IMR-90 (cell line): Measurements from ENCODE around the gene ARHGEF10L. TPM values are rescaled to one million over a fixed set of nuclear protein-coding genes. Genes with fewer than 3 reads are reported as not detected.

ENCODE experiments used
- CTCF ChIP-seq: conservative IDR thresholded peaks from 2 replicates; pipeline ENCODE4 v1.5.1; 2012; ENCODE audit warnings: mild to moderate bottlenecking, low read depth, low read length, improper control_type of control experiment
- polyA plus RNA-seq, 3 experiments: library from polyadenylated mRNA; depleted of rRNA; stranded (reverse); fragments of >200 nt; gene quantifications; 2 replicates each; pipeline ENCODE4 v1.2.3, GENCODE V29; 2012; ENCODE audit warnings: low replicate concordance in 1 of 3
- total RNA-seq: library from RNA; depleted of rRNA; stranded (reverse); fragments of >200 nt; gene quantifications from 2 replicates; pipeline ENCODE4 v1.2.3, GENCODE V29; 2012

The ARHGEF10L gene
- total and polyA plus RNA-seq, 2 of the 4 experiments (the other 2 are of a cell fraction) = 4.8 to 12.4 TPM

GRCh38 chr1:17569200-17570139, 30.0 kb downstream of the ARHGEF10L start (continued):
- TF ChIP-seq CTCF = no peak
